Measurements from ENCODE around the gene IHH. TPM values are rescaled to one million over a fixed set of nuclear protein-coding genes. Genes with fewer than 3 reads are reported as not detected.

The IHH gene
- total and polyA plus RNA-seq, 2 donors (not counting 3 experiments of a cell fraction or from before 2014, with no cell fraction given) = 0.03 TPM; not detected in 1

DNA sequence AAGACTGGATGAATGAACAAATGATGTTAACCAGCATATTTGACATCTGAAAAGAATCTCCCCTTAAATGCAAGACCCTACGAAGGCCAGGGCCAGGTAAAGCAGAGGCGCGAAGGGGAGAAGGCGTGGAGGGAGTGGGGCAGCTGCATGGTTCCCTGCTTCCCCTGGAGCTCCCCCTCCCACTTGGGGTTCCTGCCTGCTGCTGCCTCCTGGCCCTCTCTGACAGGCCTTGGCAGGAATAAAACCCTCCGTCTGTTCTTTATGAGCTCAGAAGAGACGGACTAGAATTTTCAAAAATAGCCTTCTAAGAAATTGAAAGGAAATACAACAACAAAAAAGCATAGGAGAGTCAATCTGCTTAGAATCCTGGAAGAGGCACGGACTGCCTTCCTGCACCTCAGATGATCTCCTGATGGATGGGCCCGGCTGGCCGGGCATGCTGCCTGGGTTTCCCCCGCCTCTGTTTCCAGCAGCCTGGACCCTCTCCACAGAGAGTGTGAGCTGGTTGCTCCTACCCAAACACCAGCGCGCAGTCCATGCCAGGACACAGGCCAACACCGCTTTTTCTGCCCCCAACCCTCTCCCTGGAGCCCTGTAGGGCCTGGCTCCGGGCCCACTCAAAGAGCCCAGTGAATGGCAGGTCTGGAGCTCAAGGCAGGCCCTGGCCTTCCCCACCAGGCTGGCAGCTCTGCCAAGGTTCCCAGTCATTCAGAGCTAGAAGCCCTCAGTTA lies 43.4 kb downstream of the IHH start:
- Histone ChIP-seq H3K27ac (ENCODE audit: insufficient read depth, low read depth, low read length) (no peak overlapping the region), H3K4me3 (replicated peaks in 1 of 3; ENCODE audit: insufficient read depth in 1 of 3, low read depth in 1 of 3, low read length in 3 of 3) (no peak overlapping the region), H4K20me1 (replicated peaks; ENCODE audit: control insufficient read depth, extremely low read depth, insufficient read depth, low read length) (no peaks in the 10 kb centered on the region), H3K4me1 (ENCODE audit: control insufficient read depth, extremely low read depth, insufficient read depth, low read length) (no peaks in the 10 kb centered on the region), H3K4me2 (ENCODE audit: insufficient read depth, low read length) (no peak overlapping the region), H2AFZ (ENCODE audit: low read depth, low read length) (no peak overlapping the region), H3K79me2 (ENCODE audit: control insufficient read depth, insufficient read depth, low read length) (no peaks in the 10 kb centered on the region), H3K9ac (replicated peaks; ENCODE audit: extremely low read depth, insufficient read depth, low read length) (no peak overlapping the region), H3K36me3 (ENCODE audit: control insufficient read depth in 2 of 2, extremely low read depth in 1 of 2, insufficient read depth in 2 of 2, low read length in 2 of 2) (no peaks in the 10 kb centered on the region), H3K9me3 (replicated peaks; ENCODE audit: control insufficient read depth, insufficient read depth, low read length) (no peaks in the 10 kb centered on the region), H3K9me1 (replicated peaks; ENCODE audit: control insufficient read depth, extremely low read depth, insufficient read depth, low read length) (no peaks in the 10 kb centered on the region), H3K27me3 (ENCODE audit: control insufficient read depth in 2 of 2, insufficient read depth in 2 of 2, low read length in 2 of 2) (peaks cover 0 to 4% of the 10 kb centered on the region in 2 experiments)
- BruUV-seq (replicated peaks) = no TSS peak
- TF ChIP-seq GATA2 (IDR thresholded peaks at IDR 0.05; ENCODE audit: insufficient read depth, insufficient read length, low read depth, low read length) = no peak
- FAIRE-seq (no peak), DNase-seq (ENCODE audit: low read depth, low spot score) (no peak)
- dilution Hi-C loops (cut with MboI; ENCODE audit: extremely low pct_ligation_motif_present, low sequenced_read_pairs) = no loop called here
- ChIA-PET CTCF (interaction anchor here (0.8 to 2.9 kb wide), 6 partner anchors 9 to 137 kb away, joined by 3 to 17 read pairs (median 6); no protein-coding TSS in a partner anchor), POLR2A (no interaction called here)
- intact Hi-C loops (cut with micrococcal nuclease) = no loop called here

DNA sequence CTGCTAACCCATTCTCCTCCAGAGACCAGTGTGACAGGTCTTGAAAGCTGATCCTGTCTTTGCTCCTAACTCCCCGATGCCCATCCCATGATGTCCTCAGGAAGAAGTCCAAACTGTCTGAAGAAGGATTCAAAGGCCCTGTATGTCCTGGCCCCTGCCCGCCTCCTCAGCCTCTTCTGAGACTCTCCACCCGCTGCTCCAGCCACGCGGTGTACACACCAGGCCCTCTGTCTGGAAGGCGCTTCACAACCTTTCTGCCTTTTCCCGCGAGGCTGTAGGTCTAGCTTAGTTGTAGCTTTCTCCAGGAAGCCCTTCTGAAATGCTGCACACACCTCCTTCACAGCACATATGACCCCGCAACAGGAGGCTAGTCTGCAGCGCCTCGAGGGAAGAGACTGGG lies 44.0 kb downstream of the IHH start:
- H4K20me1 ChIP-seq (replicated peaks; ENCODE audit: control insufficient read depth, extremely low read depth, insufficient read depth, low read length) = no peaks in the 10 kb centered on the region
- no peaks in the 10 kb centered on the region for H3K9me3 ChIP-seq (replicated peaks; ENCODE audit: control insufficient read depth, insufficient read depth, low read length)
- H3K9me1 ChIP-seq (replicated peaks; ENCODE audit: control insufficient read depth, extremely low read depth, insufficient read depth, low read length) = no peaks in the 10 kb centered on the region
- dilution Hi-C loops (cut with MboI; ENCODE audit: extremely low pct_ligation_motif_present, low sequenced_read_pairs) (no loop called here), intact Hi-C loops (cut with micrococcal nuclease) (no loop called here)
- no peak overlapping the region for H2AFZ ChIP-seq (ENCODE audit: low read depth, low read length)
- no peak for TF ChIP-seq GATA2 (IDR thresholded peaks at IDR 0.05; ENCODE audit: insufficient read depth, insufficient read length, low read depth, low read length)
- no peak overlapping the region for H3K4me2 ChIP-seq (ENCODE audit: insufficient read depth, low read length)
- POLR2A ChIA-PET = no interaction called here
- no peak overlapping the region for H3K9ac ChIP-seq (replicated peaks; ENCODE audit: extremely low read depth, insufficient read depth, low read length)
- CTCF ChIA-PET = interaction anchor here (1.4 to 2.9 kb wide), 3 partner anchors 13 to 37 kb away, joined by 3 to 17 read pairs (median 8); no protein-coding TSS in a partner anchor
- H3K79me2 ChIP-seq (ENCODE audit: control insufficient read depth, insufficient read depth, low read length) = no peaks in the 10 kb centered on the region
- BruUV-seq (replicated peaks) = no TSS peak
- FAIRE-seq (no peak), DNase-seq (ENCODE audit: low read depth, low spot score) (no peak)
- no peaks in the 10 kb centered on the region for H3K4me1 ChIP-seq (ENCODE audit: control insufficient read depth, extremely low read depth, insufficient read depth, low read length)
- no peak overlapping the region for H3K4me3 ChIP-seq (replicated peaks in 1 of 3; ENCODE audit: insufficient read depth in 1 of 3, low read depth in 1 of 3, low read length in 3 of 3)
- H3K27me3 ChIP-seq (ENCODE audit: control insufficient read depth in 2 of 2, insufficient read depth in 2 of 2, low read length in 2 of 2) = peaks cover 0 to 4% of the 10 kb centered on the region in 2 experiments
- H3K27ac ChIP-seq (ENCODE audit: insufficient read depth, low read depth, low read length) = no peak overlapping the region
- no peaks in the 10 kb centered on the region for H3K36me3 ChIP-seq (ENCODE audit: control insufficient read depth in 2 of 2, extremely low read depth in 1 of 2, insufficient read depth in 2 of 2, low read length in 2 of 2)

Data from endothelial cell of umbilical vein (primary cell).